NCI-H2081 (cell line): ENCODE results near the gene RBBP8.
"Not testable (repeated sequence)": the region's sequence is repeated elsewhere in the genome, so short reads cannot be mapped to it uniquely, and the experiment has no call there.

Source experiments
- DNase-seq, 2 experiments: peaks; one replicate each; lab custom pipeline; 2025; lab: John Stamatoyannopoulos, UW

Gene RBBP8

GRCh38 chr18:22943847-22944246, 10.7 kb downstream of the RBBP8 start:
- no peak for DNase-seq

DNA sequence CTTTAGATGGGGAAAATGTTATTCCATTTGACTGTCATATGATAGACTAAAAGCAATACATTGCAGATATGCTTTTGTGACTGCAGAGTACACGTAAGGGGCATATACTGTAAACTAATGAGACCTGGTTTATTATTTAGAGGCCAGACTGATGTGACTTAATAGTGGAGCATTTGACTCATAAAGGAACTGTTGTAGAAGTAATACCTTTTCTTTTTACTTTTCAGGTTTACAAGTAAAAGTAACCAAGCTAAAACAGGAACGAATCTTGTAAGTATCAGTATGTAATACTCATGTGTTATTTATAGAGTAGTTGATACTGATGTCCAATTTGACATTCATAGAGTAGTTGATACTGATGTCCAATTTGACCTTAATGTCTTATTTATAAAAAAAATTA, 13.1 kb downstream of the RBBP8 start:
- DNase-seq, result no peak

GRCh38 chr18:22946846-22947245, 13.7 kb downstream of the RBBP8 start:
- DNase-seq, result no peak

- DNase-seq, result no peak
These were observed 18.7 kb downstream of the RBBP8 start for GRCh38 chr18:22951823-22952222.

GRCh38 chr18:22952525-22952924, 19.4 kb downstream of the RBBP8 start:
- DNase-seq, result no peak

DNA sequence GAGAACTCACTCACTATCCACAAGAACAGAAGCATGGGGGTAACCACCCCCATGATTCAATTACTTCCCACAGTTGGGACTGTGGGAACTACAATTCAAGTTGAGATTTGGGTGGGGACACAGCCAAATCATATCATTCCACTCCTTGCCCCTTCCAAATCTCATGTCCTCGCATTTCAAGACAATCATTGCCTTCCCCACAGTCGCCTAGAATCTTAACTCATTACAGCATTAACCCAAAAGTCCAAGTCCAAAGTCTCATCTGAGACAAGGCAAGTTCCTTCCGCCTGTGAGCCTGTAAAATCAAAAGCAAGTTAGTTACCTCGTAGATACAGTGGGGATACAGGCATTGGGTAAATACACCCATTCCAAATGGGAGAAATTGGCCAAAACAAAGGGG, 20.9 kb downstream of the RBBP8 start:
- not testable (repeated sequence) for DNase-seq

DNA sequence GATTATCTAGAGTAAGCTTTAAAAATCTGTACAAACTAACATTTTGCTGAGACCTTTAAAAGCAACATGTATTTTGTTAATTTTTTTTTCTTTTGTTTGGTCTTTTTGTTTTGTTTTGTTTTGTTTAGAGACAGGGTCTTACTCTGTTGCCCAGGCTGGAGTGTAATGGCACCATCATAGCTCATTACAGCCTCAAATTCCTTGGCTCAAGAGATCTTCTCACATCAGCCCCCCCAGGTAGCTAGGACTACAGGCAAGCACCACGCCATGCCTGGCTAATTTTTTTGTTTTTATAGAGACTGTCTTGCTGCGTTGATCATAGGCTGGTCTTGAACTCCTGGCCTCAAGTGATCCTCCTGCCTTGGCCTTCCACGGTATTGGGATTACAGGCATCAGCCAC, 23.1 kb downstream of the RBBP8 start:
- no peak for DNase-seq

DNA sequence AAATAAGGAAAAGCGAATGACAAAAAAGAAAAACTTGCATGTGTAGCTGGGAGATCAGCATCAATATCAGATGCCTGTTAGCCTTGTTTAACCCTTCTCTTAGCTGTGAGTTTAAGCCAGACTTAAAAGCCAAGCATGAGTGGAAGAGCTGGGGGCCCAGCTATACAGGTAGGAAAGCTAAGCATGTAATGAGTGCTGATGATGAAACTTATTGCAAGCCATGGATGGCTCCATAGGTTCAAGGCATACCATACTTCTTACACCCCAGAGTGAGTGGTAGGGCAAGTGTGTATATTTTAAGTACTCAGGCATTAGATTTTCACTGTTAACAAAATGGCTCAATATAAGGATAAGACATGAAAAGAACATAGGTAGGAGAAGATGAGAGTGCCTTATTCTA, 28.0 kb downstream of the RBBP8 start:
- DNase-seq, result no peak

DNA sequence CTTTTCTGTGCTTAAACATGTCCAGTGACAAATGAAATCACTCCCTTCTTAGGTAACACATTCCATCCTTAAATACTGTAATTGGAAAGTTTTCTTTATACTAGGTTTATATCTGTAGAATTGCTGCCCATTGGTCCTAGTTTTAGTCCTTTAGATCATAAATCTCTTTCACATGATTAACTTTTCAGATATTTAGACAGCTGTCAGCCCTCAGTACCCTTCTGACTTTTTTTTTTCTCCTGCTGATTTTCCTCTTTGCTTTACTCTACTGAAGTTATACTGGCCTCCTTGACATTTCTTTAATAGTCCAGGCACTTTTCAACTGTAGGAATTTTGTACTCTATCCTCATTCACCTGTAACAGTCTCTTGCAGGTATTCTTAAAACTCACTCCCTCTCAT, 28.9 kb downstream of the RBBP8 start:
- DNase-seq, result no peak

DNA sequence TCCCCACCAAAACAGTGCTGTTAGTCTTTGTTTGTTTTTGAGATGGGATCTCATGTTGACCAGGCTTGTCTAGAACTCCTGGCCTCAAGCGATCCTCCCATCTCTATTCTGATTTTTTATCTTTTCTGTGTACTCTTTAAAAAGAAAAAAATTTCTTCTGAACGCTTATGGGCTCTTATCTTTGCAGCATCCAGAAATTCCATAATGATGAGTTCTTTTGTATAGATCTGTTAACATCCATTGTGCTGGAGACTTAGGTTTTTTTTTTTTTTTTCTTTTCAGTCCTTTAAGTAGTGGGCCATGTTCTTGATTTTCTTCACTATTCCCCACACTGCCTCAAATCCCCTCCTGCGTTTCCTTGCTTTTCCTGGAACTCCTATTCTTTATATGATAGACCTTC, 31.0 kb downstream of the RBBP8 start:
- DNase-seq, result no peak

DNA sequence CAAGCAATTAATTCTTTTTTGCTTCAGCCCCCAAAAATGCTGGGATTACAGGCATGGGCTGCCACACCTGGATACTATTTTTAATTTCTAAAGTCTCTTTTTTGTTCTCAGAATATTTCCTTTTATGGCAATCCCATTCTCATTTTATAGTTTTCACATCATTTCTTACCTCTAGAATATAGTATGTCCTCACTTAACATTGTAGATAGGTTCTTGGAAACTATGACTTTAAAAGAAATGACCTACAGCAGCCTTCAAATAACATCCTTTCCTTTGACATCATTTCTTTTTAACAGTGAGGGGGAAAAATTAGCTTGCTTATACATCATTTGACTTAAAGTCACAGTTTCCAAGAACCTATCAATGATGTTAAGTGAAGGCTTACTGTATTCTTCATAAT, 31.6 kb downstream of the RBBP8 start:
- no peak for DNase-seq

DNA sequence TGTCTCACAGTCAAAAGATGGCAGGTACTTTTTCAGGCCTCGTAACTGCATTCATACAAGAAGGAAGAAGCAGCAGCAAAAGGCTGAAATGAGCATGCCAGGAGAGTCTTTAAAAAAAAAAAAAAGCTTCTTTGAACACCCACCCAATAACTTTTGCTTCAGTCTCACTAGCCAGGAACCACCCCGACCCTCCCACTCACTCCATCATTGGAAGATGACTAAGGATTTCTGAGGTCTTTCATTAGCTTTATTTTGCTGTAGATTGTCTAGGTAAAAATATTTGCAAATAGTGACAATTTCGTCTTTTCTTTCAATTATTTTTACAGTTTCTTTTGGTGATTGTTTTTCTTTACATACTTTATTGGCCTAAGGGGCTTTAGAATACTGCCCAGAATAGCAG, 37.9 kb downstream of the RBBP8 start:
- DNase-seq, result no peak

DNA sequence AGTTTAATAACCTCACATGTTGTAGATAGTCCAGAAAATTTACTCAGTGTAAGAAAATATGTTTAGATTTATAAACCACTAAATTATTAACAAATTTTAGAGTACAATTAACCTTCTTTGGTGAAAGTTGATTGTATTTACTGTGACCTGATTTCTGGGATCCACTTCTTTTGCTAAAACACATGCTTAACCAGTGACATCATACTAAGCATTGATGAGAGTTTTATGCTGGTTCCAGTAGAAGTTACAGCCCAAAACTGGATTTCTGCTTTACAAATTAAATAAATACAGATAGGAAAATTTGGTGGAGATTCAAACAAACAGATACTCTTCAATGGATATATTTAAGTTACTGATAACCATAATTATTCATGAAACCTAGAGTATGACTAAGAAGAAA, 40.9 kb downstream of the RBBP8 start:
- no peak for DNase-seq

- DNase-seq, result no peak
These were observed 41.6 kb downstream of the RBBP8 start for GRCh38 chr18:22974707-22975106.

- no peak for DNase-seq
These were observed 42.4 kb downstream of the RBBP8 start for GRCh38 chr18:22975508-22975907.

GRCh38 chr18:22977847-22978701, 44.9 kb downstream of the RBBP8 start:
- DNase-seq, result no peak

- no peak for DNase-seq
These were observed 47.3 kb downstream of the RBBP8 start for GRCh38 chr18:22980394-22980793.

GRCh38 chr18:22981274-22982133, 48.4 kb downstream of the RBBP8 start:
- no peak for DNase-seq

GRCh38 chr18:22983175-22983574, 50.0 kb downstream of the RBBP8 start:
- DNase-seq, result no peak

DNA sequence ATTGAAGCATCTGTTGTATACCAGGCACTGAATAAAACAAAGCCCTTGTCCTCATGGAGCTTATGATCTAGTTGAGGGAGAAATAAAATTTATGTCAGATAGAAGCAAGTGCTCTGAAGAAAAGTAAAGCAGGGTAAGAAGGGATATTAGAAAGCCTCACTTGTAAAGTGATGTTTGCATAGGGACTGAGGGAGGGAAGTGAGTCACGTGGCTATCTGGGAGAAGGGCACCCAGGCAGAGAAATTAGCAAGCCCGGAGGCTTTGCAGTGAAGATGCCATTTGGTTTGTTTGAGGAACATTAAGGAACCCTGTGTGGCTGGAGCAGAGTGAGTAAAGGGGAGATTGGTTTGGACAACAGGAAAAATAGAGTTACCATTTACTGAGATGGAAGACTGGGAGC, 52.1 kb downstream of the RBBP8 start:
- no peak for DNase-seq

DNA sequence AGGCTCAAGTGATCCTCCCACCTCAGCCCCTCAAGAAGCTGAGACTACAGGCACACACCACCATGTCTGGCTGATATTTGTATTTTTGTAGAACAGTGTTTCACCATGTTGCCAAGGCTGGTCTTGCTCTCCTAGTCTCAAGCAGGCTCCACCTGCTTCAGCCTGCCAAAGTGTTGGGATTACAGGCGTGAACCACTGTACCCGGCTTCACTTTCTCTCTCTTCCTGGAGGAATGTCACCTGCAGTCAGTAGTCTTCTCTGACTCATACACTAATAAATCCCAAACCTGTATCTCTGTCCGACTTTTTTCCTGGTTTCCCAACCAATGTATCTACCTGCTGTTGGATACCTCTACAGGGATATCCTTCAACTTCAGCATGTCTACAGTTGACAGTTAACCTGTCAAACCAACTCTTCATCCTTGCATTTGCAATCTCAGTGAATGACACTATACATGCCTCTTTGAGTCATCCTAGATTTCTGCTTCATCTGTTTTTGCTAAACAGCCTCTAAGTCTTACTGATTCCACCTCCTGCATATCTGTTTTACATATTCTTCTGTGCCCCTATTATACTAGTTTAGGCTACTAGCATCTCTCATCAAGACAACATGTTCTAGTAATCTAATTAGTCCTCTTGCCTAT, 54.5 kb downstream of the RBBP8 start:
- no peak for DNase-seq

DNA sequence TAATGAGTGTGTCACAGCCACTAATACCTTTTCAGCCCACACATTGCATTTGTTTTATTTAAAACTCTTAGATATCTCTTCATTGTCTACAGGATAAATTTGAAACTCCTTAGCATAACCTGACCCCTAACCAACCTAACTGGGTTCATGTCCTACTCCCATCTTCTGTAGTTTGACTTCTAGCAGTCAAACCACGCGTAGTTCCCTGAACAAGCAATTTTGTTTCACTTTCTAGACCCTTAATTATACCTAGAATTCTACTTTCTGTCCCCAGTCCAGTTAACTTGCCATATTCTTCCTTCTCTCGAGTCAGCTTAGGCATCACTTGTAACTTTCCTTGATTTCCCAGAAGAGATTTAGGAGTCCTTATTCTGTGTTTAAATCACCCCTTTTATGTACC, 55.1 kb downstream of the RBBP8 start:
- no peak for DNase-seq

GRCh38 chr18:22998344-22998743, 65.2 kb downstream of the RBBP8 start:
- no peak for DNase-seq
